D721Med (cell line): Measurements from ENCODE around the gene CEP128.

Source experiments
- DNase-seq: peaks from one replicate; pipeline ENCODE4 v3.0.0; 2011; ENCODE audit warnings: low spot score; ENCODE audit not compliant: insufficient read length
- FAIRE-seq: peaks from 2 replicates; lab custom pipeline; 2011; peaks lifted over from hg19 to GRCh38; lab: Jason Lieb, UNC
- TF ChIP-seq, protein P1 (sequence below): IDR thresholded peaks from 2 replicates; pipeline ENCODE4 v1.5.1; 2012; ENCODE audit warnings: mild to moderate bottlenecking, control low read depth; ENCODE audit not compliant: insufficient read depth; ENCODE audit errors: missing control alignments

Gene CEP128

DNA sequence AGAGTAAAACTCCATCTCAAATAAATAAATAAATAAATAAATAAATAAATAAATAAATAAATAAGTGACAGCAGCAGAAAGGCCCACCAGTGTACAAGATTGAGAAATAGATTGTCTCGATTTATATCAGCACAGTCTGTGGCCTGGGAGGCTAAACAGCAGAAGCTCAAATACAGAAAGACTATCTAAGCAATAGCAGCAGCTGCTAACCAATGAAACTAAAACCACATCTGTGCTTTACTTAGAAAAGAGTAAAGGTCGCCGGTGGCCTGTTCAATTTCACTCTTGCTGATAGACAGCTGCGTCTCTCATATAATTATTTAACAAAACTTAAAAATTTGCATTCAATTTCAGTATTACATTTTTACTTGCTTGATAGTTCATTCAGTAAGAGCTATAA lies 325.7 kb downstream of the CEP128 start:
- TF ChIP-seq, protein P1, sequence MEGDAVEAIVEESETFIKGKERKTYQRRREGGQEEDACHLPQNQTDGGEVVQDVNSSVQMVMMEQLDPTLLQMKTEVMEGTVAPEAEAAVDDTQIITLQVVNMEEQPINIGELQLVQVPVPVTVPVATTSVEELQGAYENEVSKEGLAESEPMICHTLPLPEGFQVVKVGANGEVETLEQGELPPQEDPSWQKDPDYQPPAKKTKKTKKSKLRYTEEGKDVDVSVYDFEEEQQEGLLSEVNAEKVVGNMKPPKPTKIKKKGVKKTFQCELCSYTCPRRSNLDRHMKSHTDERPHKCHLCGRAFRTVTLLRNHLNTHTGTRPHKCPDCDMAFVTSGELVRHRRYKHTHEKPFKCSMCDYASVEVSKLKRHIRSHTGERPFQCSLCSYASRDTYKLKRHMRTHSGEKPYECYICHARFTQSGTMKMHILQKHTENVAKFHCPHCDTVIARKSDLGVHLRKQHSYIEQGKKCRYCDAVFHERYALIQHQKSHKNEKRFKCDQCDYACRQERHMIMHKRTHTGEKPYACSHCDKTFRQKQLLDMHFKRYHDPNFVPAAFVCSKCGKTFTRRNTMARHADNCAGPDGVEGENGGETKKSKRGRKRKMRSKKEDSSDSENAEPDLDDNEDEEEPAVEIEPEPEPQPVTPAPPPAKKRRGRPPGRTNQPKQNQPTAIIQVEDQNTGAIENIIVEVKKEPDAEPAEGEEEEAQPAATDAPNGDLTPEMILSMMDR: no peak
- FAIRE-seq (no peak), DNase-seq (no peak)

DNA sequence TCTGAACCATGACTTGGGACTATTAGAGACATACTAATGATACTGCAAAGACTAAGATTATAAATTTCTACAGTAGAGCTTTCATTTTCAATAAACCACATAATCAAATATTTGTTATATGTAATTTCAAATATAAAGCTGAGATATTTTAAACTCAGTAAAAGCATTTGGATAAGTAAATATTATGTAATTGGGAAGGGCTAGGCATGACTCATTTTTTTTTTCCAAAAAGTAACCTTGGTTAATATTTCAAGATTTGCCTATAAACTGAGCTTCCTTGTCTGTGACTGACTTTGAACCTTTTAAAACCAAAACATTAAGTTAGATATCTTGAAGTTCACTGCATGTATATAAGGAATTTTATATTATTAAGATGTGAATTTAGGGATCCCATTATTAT lies 332.5 kb downstream of the CEP128 start:
- FAIRE-seq (no peak), DNase-seq (no peak)
- TF ChIP-seq, protein P1: no peak

DNA sequence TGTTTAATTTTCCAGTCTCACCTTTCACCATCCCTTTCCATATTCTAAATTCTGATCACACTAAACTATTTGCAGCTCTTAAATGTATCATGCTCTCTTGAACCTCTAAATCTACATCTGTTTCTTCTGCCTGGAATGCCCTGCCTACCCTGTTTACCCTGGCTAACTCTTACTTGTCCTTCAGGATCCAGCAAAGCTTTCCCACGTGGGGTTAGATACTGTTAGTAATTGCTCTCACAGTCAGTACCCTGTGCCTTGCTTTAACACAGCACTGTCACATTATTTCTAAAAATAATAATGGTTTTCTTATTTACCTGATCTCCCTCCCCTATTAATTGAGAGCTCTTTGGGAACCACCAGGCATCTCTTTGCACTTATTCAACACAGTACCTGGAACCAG lies 333.0 kb downstream of the CEP128 start:
- FAIRE-seq: no peak
- DNase-seq: no peak
- TF ChIP-seq, protein P1: no peak

DNA sequence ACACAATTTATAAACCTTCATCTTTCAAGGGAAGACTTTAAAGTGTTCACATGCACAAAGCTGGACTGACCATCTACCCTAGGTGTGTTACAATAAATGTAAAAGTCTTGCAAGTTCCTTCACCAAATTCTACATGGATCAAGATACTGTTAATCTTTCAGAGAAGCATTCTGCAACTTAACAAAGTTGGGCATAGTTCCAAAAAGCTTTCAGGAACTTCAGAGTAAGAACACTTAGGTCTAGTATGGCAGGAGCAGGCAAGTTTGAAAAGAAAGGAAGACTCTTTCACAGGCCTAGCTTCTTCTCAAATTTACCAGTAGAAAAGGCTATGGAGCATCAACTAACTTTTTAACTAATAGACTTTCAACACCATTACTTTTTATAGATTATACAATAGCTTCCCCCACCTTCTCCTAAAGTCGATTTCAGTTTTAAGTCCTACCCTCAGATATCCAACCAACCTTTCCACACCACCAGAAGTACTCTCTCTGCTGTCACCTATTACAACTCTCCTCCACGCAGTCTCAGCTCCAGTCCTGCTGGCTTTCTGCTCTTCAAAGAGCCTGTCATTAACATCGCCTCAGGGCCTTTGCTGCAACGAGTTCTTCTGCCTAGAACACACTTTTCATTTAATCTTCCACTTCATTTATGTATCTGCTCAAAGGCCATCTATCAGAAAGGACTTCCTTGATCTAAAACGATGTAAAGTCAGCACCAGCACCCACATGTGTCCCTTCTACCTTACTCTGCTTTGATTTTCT lies 333.9 kb downstream of the CEP128 start:
- DNase-seq: no peak
- TF ChIP-seq, protein P1: no peak
- FAIRE-seq: no peak

DNA sequence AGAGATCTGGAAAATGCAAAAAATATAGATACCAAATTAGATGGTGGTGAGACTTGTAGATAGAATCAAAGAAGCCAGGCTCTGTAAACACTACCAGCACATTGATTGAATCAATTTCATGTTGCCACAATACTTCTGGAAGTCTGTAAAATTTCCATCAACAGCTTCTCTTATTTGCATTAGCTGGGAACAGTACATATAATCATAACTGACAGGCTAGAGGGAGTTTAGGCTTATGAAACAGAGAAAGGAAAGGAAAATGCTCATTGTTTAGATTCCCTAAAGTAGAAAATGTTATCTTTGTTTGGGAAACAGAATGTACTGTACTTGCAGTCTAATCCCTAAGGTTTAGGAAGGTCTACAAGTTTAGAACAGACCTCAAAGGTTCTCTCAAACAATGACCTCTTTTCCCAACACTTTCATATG lies 335.2 kb downstream of the CEP128 start:
- TF ChIP-seq, protein P1: no peak
- FAIRE-seq (peak; percentile 35), DNase-seq (no peak)

DNA sequence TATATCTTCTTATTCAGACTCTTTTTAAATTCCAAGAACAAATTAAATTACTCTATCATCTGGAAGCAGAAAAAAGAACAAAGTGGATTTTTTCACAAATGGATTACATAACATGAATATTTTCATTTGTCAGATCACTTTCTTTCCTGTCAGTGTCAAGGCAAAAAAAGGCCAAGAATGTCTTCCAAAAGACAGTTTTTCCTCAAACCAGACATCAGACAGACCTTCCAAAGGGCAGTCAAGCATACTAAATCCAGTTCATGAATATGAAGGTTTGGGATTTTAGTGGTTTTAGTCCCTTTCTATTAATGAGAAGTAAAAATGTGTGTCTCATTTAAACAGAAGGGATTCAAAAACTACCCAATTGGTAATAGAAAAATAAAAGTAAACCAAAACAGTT lies 336.0 kb downstream of the CEP128 start:
- FAIRE-seq (no peak), DNase-seq (no peak)
- TF ChIP-seq, protein P1: no peak

DNA sequence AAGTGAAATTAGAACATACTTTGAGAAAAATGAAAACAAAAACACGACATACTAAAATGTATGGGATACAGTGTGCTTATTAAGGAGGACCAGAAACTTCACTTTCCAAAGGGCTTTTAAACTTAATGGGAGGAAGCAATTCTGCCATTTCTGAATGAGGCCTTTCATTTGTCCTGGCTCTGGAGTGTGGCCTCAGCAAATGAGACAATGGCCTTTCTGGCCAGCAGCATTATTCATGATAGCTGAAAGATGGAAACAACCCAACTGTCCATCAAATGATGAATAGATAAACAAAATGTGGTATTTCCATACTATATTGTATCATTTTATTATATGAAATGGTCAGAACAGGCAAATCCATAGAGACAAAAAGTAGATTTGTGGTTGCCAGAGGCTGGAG lies 338.6 kb downstream of the CEP128 start:
- TF ChIP-seq, protein P1: no peak

More for the DNA sequence above, 338.6 kb downstream of the CEP128 start:
- no peak for DNase-seq
- FAIRE-seq: no peak
